ENCODE data around the gene OVCH1.
"Not testable (repeated sequence)": the region's sequence is repeated elsewhere in the genome, so short reads cannot be mapped to it uniquely, and the experiment has no call there.

DNA sequence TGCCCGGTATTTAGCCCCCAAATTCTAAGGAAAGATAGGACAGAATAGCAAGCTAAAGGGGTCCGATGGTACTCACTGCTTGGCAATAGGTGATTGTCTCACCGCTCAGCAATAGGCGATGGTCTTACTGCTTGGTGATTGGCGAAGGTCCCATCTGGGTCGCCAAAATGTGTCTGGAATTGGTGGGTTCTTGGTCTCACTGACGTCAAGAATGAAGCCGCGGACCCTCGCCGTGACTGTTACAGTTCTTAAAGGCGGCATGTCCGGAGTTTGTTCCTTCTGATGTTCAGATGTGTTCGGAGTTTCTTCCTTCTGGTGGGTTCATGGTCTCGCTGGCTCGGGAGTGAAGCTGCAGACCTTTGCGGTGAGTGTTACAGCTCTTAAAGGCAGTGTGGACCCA is 112.3 kb downstream of the OVCH1 start:
- TF ChIP-seq EZH2 (IDR thresholded peaks at IDR 0.05; ENCODE audit: borderline replicate concordance): not testable (repeated sequence)
- TF ChIP-seq, protein P1, sequence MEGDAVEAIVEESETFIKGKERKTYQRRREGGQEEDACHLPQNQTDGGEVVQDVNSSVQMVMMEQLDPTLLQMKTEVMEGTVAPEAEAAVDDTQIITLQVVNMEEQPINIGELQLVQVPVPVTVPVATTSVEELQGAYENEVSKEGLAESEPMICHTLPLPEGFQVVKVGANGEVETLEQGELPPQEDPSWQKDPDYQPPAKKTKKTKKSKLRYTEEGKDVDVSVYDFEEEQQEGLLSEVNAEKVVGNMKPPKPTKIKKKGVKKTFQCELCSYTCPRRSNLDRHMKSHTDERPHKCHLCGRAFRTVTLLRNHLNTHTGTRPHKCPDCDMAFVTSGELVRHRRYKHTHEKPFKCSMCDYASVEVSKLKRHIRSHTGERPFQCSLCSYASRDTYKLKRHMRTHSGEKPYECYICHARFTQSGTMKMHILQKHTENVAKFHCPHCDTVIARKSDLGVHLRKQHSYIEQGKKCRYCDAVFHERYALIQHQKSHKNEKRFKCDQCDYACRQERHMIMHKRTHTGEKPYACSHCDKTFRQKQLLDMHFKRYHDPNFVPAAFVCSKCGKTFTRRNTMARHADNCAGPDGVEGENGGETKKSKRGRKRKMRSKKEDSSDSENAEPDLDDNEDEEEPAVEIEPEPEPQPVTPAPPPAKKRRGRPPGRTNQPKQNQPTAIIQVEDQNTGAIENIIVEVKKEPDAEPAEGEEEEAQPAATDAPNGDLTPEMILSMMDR (IDR thresholded peaks at IDR 0.05; ENCODE audit: poor library complexity): not testable (repeated sequence)

All from hepatocyte (in vitro differentiated cells).